Ovary (tissue), 9 donors: ENCODE results near the gene EIF4G2. TPM values are rescaled to one million over a fixed set of nuclear protein-coding genes. Genes with fewer than 3 reads are reported as not detected.
A peak's percentile ranks its signal among the peaks of the same experiment; 100 is the strongest.
"Not testable (repeated sequence)": the region's sequence is repeated elsewhere in the genome, so short reads cannot be mapped to it uniquely, and the experiment has no call there.

Source experiments
- DNase-seq, 5 donors: peaks; one replicate each; pipeline ENCODE4 v3.0.0-alpha.2; 2019 to 2020
- H3K27ac ChIP-seq, 2 donors: fragments of 200-600 bp; one replicate each; pipeline versions ENCODE4 v1.5.1 to v1.8.0; 2019 to 2022
- H3K27me3 ChIP-seq: fragments of 200-600 bp; one replicate; pipeline ENCODE4 v1.8.0; 2022
- H3K36me3 ChIP-seq: fragments of 200-600 bp; sonication (generic); one replicate; pipeline ENCODE4 v1.5.1; 2019
- H3K4me1 ChIP-seq: one replicate; pipeline ENCODE4 v1.8.1; 2013; ENCODE audit warnings: mild to moderate bottlenecking, moderate library complexity; ENCODE audit not compliant: insufficient read depth
- H3K4me3 ChIP-seq: fragments of 200-600 bp; sonication (generic); one replicate; pipeline ENCODE4 v1.5.1; 2017
- H3K9me3 ChIP-seq, 2 donors: fragments of 200-600 bp in 1 of 2; sonication (generic) in 1 of 2; one replicate each; pipeline versions ENCODE4 v1.5.1 to v1.8.1; 2013 to 2019; ENCODE audit warnings: mild to moderate bottlenecking in 1 of 2, moderate library complexity in 1 of 2
- CTCF ChIP-seq, 3 donors: fragments of 450-650 bp in 2 of 3; fragments of 200-600 bp in 1 of 3; IDR thresholded peaks; one replicate each; pipeline versions ENCODE4 v1.5.1 to v1.8.0; 2016 to 2022; ENCODE audit warnings: antibody characterized with exemption in 3 of 3, mild to moderate bottlenecking in 1 of 3
- EP300 ChIP-seq: sonication (generic); formaldehyde crosslinking; IDR thresholded peaks from one replicate; pipeline ENCODE4 v1.6.1; 2017; ENCODE audit warnings: antibody characterized with exemption
- POLR2A ChIP-seq: fragments of 450-650 bp; IDR thresholded peaks from one replicate; pipeline ENCODE4 v1.6.1; 2017; ENCODE audit warnings: antibody characterized with exemption, mild to moderate bottlenecking, moderate library complexity
- WGBS, 3 donors: extraction: QIAGEN DNeasy Blood & Tissue Kit in 1 of 3; methylation state at CpG; one replicate each; pipeline versions ENCODE4 v1.1.5 to v1.1.7; 2013 to 2017; 5-methylcytosine and 5-hydroxymethylcytosine counted together
- intact Hi-C, 4 donors: fragments of 100-400 bp; cut with DNase I; formaldehyde crosslinking; loops; one replicate each; pipeline versions ENCODE4 v1.11.0 to v1.15.1; 2022 to 2023
- polyA plus RNA-seq, 2 donors: library from polyadenylated mRNA; stranded (reverse); fragments of 200-250 nt in 1 of 2; fragments of 350-450 nt in 1 of 2; fragmentation: Illumina TruSeq in 1 of 2; extraction: RNeasy Lipid Tissue Mini Kit (QIAGEN cat#74804) in 1 of 2; gene quantifications; one replicate each; pipeline ENCODE4 v1.2.3, GENCODE V29; 2013 to 2014
- total RNA-seq, 7 donors: library from RNA; depleted of rRNA in 2 of 7; stranded (reverse); fragments of >200 nt in 2 of 7; fragmentation: NEBNext Ultra II Directional in 3 of 7; extraction: Animal tissue kit (Norgen Biotek cat#: 25700) in 3 of 7; gene quantifications; one replicate each; pipeline versions ENCODE4 v1.1.0 to v1.2.4, GENCODE V29; 2016 to 2023
- donor health status: DM: no; HTN: no; CAD: no; lungs with moderate emphysema.
- donor health status: DM: no; HTN: no; CAD: no.
- donor health status: Bipolar disorder and iron deficiency.
- donor health status: DM: yes; HTN: yes; CAD: no.
- donor health status: DM: no; HTN: no; CAD: no.
- donor health status: DM: yes; HTN: yes; CAD: no.

The EIF4G2 gene
- total and polyA plus RNA-seq, 9 donors, result 206 to 761 (median 582) TPM

- Histone ChIP-seq H3K27ac (no peak overlapping the region), H3K36me3 (no peaks in the 10 kb centered on the region), H3K4me1 (no peaks in the 10 kb centered on the region), H3K27me3 (no peaks in the 10 kb centered on the region), H3K9me3 (no peaks in the 10 kb centered on the region), H3K4me3 (no peak overlapping the region)
- intact Hi-C loops, result no loop called here
- WGBS, 3 donors, result 18 to 42% (median 35%) methylated on average over 2 of the region's 2 CpGs
- TF ChIP-seq POLR2A, result no peak
- TF ChIP-seq EP300, result no peak
- TF ChIP-seq CTCF (IDR thresholded peaks at IDR 0.05), result no peak
- no peak for DNase-seq
These were observed 14.4 kb upstream of the EIF4G2 start for GRCh38 chr11:10823152-10823579.

DNA sequence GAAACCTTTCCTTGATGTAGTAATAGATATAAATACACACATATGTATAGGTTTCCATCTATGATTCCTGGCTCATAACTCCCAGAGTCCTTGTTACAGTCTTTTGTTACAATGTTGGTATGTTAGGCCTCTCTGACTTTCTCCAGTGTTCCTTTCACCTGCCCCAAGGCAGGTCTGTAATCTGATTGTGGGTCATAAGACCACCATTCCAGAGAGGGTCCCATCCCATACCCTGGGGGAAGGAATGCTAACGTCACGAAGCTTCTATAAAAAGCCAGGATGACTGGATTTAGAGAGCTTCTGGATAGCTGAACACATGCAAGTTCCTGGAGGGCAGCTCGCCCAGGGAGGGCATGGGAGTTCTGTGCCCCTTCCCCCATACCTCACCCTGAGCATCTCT is 13.8 kb upstream of the EIF4G2 start:
- H3K9me3 ChIP-seq, H3K4me3 ChIP-seq, H3K36me3 ChIP-seq, H3K27ac ChIP-seq, H3K4me1 ChIP-seq, H3K27me3 ChIP-seq, intact Hi-C loops, DNase-seq: not testable (repeated sequence)
- WGBS, 3 donors, result 92 to 93% (median 92%) methylated on average over 3 of the region's 3 CpGs

- no peak for DNase-seq
- intact Hi-C loops, result no loop called here
- 75 to 93% (median 86%) methylated on average over 1 of the region's 1 CpG for WGBS, 3 donors
These were observed 9.9 kb upstream of the EIF4G2 start for GRCh38 chr11:10818594-10818993.

DNA sequence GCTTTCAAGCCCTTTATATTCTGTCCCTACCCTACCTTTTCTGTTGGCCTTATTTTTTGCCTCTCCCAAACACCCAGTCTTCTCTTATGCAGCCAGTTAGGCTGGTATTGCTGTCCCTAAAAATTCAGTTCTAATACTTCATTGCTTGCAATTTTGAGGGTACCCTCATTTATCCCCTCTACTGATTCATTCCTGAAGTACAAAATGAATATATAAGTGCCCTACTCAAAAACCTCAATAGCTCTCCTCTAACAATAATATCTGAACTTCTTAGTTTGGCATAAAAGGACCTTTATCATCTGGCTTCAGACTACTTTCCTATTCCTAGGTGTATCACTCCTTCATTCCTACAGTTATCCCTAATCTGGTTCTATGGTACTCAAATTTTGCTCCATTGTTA is 5.2 kb upstream of the EIF4G2 start:
- DNase-seq, result no peak
- no peak overlapping the region for H3K4me3 ChIP-seq
- TF ChIP-seq EP300 (no peak), CTCF (IDR thresholded peaks at IDR 0.05) (no peak), POLR2A (no peak)
- H3K27ac ChIP-seq, result no peak overlapping the region
- H3K9me3 ChIP-seq, result no peaks in the 10 kb centered on the region
- no peaks in the 10 kb centered on the region for H3K27me3 ChIP-seq
- no peaks in the 10 kb centered on the region for H3K36me3 ChIP-seq
- no peaks in the 10 kb centered on the region for H3K4me1 ChIP-seq
- intact Hi-C loops, result no loop called here

More at GRCh38 chr11:10818594-10818993, 9.9 kb upstream of the EIF4G2 start:
- no peak overlapping the region for H3K27ac ChIP-seq
- no peaks in the 10 kb centered on the region for H3K27me3 ChIP-seq
- no peaks in the 10 kb centered on the region for H3K36me3 ChIP-seq
- H3K9me3 ChIP-seq, result no peaks in the 10 kb centered on the region
- H3K4me1 ChIP-seq, result no peaks in the 10 kb centered on the region
- TF ChIP-seq CTCF (IDR thresholded peaks at IDR 0.05) (no peak), EP300 (no peak), POLR2A (no peak)
- H3K4me3 ChIP-seq, result no peak overlapping the region

GRCh38 chr11:10809373-10810160 is 841 bp upstream of the EIF4G2 start:
- intact Hi-C loops, result loop anchor here (2.0 to 10.0 kb wide), 5 partner anchors 38 to 123 kb away; partner anchors contain the start of gene ZBED5 (in 3 of the 4)
- no peak for DNase-seq
- no peak for TF ChIP-seq POLR2A
- no peak for TF ChIP-seq EP300
- TF ChIP-seq CTCF (IDR thresholded peaks at IDR 0.05), result no peak

More at GRCh38 chr11:10809373-10810160, 841 bp upstream of the EIF4G2 start:
- 1 to 3% (median 2%) methylated on average over 28 to 29 of the region's 29 CpGs for WGBS, 3 donors
- peaks cover 5% of the 10 kb centered on the region for H3K4me1 ChIP-seq
- H3K4me3 ChIP-seq, result peak overlapping the region; percentile 47
- no peaks in the 10 kb centered on the region for H3K36me3 ChIP-seq
- no peaks in the 10 kb centered on the region for H3K9me3 ChIP-seq
- H3K27me3 ChIP-seq, result no peaks in the 10 kb centered on the region
- peak overlapping the region; percentile 94 to 96 for H3K27ac ChIP-seq
